PFSK-1 (cell line): Measurements from ENCODE around the gene AFDN.

Experiments
- POLR2AphosphoS5 ChIP-seq: IDR thresholded peaks from 2 replicates; pipeline ENCODE4 v1.6.1; 2012; ENCODE audit warnings: low read depth, mild to moderate bottlenecking, control low read depth, low read length, moderate library complexity
- SIN3A ChIP-seq: IDR thresholded peaks from 2 replicates; pipeline ENCODE4 v1.6.1; 2012; ENCODE audit warnings: mild to moderate bottlenecking, low read length, moderate library complexity, borderline replicate concordance; ENCODE audit not compliant: insufficient read depth

GRCh38 chr6:167988945-167989841, 162.5 kb downstream of the AFDN start:
- TF ChIP-seq POLR2AphosphoS5 (no peak), SIN3A (no peak)
